Endodermal cell (in vitro differentiated cells): ENCODE measurements around the gene MCM3AP. TPM values are rescaled to one million over a fixed set of nuclear protein-coding genes. Genes with fewer than 3 reads are reported as not detected.
"Not testable (repeated sequence)": the region's sequence is repeated elsewhere in the genome, so short reads cannot be mapped to it uniquely, and the experiment has no call there.

Experiments
- DNase-seq: peaks from one replicate; pipeline ENCODE4 v3.0.0-alpha.2; 2017
- H3K27ac ChIP-seq: 2 replicates; pipeline ENCODE4 v1.5.1; 2013; ENCODE audit warnings: mild to moderate bottlenecking, low read depth, low read length, moderate library complexity
- H3K27me3 ChIP-seq: 2 replicates; pipeline ENCODE4 v1.6.1; 2013; ENCODE audit warnings: mild to moderate bottlenecking, low read length, moderate library complexity; ENCODE audit not compliant: insufficient read depth, control insufficient read depth, poor library complexity, severe bottlenecking
- H3K36me3 ChIP-seq: 2 replicates; pipeline ENCODE4 v1.7.0; 2013; ENCODE audit warnings: mild to moderate bottlenecking, low read length, moderate library complexity; ENCODE audit not compliant: control insufficient read depth, insufficient read depth
- H3K4me1 ChIP-seq: one replicate; pipeline ENCODE4 v1.7.0; 2013; ENCODE audit warnings: low read length; ENCODE audit not compliant: control insufficient read depth, insufficient read depth
- H3K4me3 ChIP-seq: 2 replicates; pipeline ENCODE4 v1.5.1; 2013; ENCODE audit warnings: mild to moderate bottlenecking, low read length, moderate library complexity
- H3K9ac ChIP-seq: 2 replicates; pipeline ENCODE4 v1.6.1; 2013; ENCODE audit warnings: mild to moderate bottlenecking, low read length, moderate library complexity; ENCODE audit not compliant: poor library complexity, severe bottlenecking; ENCODE audit errors: extremely low read depth
- H3K9me3 ChIP-seq: 2 replicates; pipeline ENCODE4 v1.6.1; 2013; ENCODE audit warnings: mild to moderate bottlenecking, low read length, moderate library complexity; ENCODE audit not compliant: control insufficient read depth
- H3K27ac Mint-ChIP-seq: 2 replicates; pipeline ENCODE4 v1.8.0; 2020; ENCODE audit warnings: mixed read lengths
- H3K27me3 Mint-ChIP-seq: 2 replicates; pipeline ENCODE4 v1.8.0; 2021; ENCODE audit warnings: mild to moderate bottlenecking, mixed read lengths; ENCODE audit not compliant: insufficient read depth
- H3K36me3 Mint-ChIP-seq: 2 replicates; pipeline ENCODE4 v1.8.0; 2020; ENCODE audit warnings: low read depth, mixed read lengths
- H3K4me1 Mint-ChIP-seq: 2 replicates; pipeline ENCODE4 v1.8.0; 2020; ENCODE audit warnings: mixed read lengths
- H3K4me3 Mint-ChIP-seq: 2 replicates; pipeline ENCODE4 v1.8.0; 2020; ENCODE audit warnings: mild to moderate bottlenecking, moderate library complexity, mixed read lengths
- H3K9me3 Mint-ChIP-seq: 2 replicates; pipeline ENCODE4 v1.8.0; 2020; ENCODE audit warnings: mild to moderate bottlenecking, mixed read lengths
- WGBS, 2 experiments: methylation state at CpG; one replicate each; pipeline versions ENCODE4 v1.1.5 to v1.1.7; 2013; ENCODE audit warnings: missing lambda C conversion rate in 2 of 2, mixed read lengths in 1 of 2; ENCODE audit not compliant: insufficient coverage in 1 of 2, insufficient read length in 1 of 2; 5-methylcytosine and 5-hydroxymethylcytosine counted together
- total RNA-seq, 2 donors: library from RNA; stranded (reverse); fragmentation: NEBNext Ultra II Directional in 1 of 2; extraction: Animal tissue kit (Norgen Biotek cat#: 25700) in 1 of 2; gene quantifications; 2 replicates in 1 of 2; 3 replicates in 1 of 2; pipeline ENCODE4 v1.2.1, GENCODE V29; 2021
- TF ChIP-seq, protein P1 (sequence below): fragments of 200-600 bp; sonication (generic); conservative IDR thresholded peaks from 2 replicates; pipeline ENCODE4 v1.5.0; 2021; ENCODE audit warnings: antibody characterized with exemption, mild to moderate bottlenecking

MCM3AP gene
- total RNA-seq, 2 donors from 2014 or later = 120 to 161 TPM

DNA sequence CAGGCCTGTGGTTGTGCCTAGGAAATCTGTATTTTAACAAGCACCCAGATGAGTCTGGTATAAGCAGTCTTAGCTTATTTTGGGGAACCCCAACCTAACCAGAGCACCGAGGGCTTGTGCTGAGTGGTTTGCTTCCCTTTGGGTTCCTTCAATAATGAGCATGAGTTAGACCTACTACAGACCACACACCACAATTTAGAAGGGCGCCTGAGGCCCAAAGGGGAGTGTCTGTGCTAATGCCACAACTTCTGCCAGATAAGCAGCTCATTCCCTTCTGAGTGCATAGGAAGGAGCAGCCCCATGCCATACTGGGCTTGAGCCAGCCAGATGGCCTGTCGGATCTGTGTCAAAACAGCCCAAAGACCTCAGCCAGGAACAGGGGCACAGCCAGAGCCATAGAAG lies 41.5 kb downstream of the MCM3AP start:
- Histone ChIP-seq H3K4me3 (no peak overlapping the region), H3K4me1 (no peaks in the 10 kb centered on the region), H3K27me3 (no peaks in the 10 kb centered on the region), H3K27ac (no peak overlapping the region), H3K9me3 (no peaks in the 10 kb centered on the region), H3K36me3 (peaks cover 98% of the 10 kb centered on the region), H3K9ac (no peak overlapping the region)
- WGBS, 2 experiments = 92 to 100% methylated on average over 1 to 3 of the region's 3 CpGs
- Mint-ChIP-seq H3K27me3 (no peaks in the 10 kb centered on the region), H3K4me1 (no peaks in the 10 kb centered on the region), H3K9me3 (no peaks in the 10 kb centered on the region), H3K4me3 (no peak overlapping the region), H3K27ac (no peak overlapping the region), H3K36me3 (peaks cover 81% of the 10 kb centered on the region)
- TF ChIP-seq, protein P1, sequence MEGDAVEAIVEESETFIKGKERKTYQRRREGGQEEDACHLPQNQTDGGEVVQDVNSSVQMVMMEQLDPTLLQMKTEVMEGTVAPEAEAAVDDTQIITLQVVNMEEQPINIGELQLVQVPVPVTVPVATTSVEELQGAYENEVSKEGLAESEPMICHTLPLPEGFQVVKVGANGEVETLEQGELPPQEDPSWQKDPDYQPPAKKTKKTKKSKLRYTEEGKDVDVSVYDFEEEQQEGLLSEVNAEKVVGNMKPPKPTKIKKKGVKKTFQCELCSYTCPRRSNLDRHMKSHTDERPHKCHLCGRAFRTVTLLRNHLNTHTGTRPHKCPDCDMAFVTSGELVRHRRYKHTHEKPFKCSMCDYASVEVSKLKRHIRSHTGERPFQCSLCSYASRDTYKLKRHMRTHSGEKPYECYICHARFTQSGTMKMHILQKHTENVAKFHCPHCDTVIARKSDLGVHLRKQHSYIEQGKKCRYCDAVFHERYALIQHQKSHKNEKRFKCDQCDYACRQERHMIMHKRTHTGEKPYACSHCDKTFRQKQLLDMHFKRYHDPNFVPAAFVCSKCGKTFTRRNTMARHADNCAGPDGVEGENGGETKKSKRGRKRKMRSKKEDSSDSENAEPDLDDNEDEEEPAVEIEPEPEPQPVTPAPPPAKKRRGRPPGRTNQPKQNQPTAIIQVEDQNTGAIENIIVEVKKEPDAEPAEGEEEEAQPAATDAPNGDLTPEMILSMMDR = no peak
- no peak for DNase-seq

DNA sequence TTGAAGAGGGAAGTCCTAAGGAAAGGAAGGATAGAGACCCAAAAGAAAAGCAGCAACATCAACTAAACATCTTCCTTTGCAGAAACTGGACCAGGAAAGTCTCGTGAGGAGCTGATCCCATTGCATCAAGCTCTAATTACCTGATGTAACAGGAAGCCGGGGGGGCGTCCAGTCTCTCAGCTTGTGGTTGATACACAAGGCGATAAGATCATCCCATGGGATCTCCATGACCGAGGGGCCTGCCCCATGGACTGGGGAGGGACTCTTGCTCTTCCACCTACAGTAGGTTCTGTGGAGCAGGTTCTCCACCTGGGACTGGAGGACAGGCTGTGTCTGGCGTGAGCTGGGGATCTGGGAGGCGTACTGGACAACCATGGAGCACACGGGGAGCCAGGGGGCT lies 42.1 kb downstream of the MCM3AP start:
- Mint-ChIP-seq H3K36me3 (peaks cover 82% of the 10 kb centered on the region), H3K27ac (peak overlapping the region; percentile 52), H3K27me3 (no peaks in the 10 kb centered on the region), H3K9me3 (no peaks in the 10 kb centered on the region), H3K4me1 (no peaks in the 10 kb centered on the region), H3K4me3 (no peak overlapping the region)
- peaks cover 98% of the 10 kb centered on the region for H3K36me3 ChIP-seq
- H3K27ac ChIP-seq = no peak overlapping the region
- H3K27me3 ChIP-seq = no peaks in the 10 kb centered on the region
- H3K9ac ChIP-seq = no peak overlapping the region
- H3K4me3 ChIP-seq = no peak overlapping the region
- TF ChIP-seq, protein P1 = no peak
- no peaks in the 10 kb centered on the region for H3K4me1 ChIP-seq
- no peak for DNase-seq
- H3K9me3 ChIP-seq = no peaks in the 10 kb centered on the region
- 96 to 100% methylated on average over 7 to 8 of the region's 8 CpGs for WGBS, 2 experiments

DNA sequence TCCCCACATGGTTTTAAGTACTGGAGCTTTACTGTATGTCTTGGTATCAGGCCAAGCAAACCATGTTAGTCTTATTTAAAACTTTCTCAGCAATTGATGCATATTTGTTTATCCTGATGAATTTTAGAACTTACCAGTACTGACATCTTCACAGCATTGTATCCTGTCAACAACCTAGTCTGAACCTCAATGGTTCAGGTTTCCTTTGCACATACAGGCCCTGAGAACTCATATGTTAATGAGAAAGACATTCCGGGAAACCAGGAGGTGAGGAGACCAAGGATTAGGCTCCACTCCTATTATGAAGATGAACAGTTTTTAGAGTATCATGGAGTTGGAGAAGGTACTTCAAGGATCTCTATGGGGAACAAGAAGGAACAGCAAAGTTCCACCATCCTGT lies 43.8 kb downstream of the MCM3AP start:
- not testable (repeated sequence) for H3K4me3 Mint-ChIP-seq, H3K9me3 ChIP-seq, H3K4me1 Mint-ChIP-seq, DNase-seq, H3K27ac ChIP-seq, H3K27me3 ChIP-seq, H3K27ac Mint-ChIP-seq, H3K27me3 Mint-ChIP-seq, H3K4me1 ChIP-seq, H3K9ac ChIP-seq, H3K4me3 ChIP-seq, H3K9me3 Mint-ChIP-seq
- H3K36me3 ChIP-seq = peaks cover 96% of the 10 kb centered on the region
- H3K36me3 Mint-ChIP-seq = peaks cover 78% of the 10 kb centered on the region
- 95% methylated on average over 1 of the region's 1 CpG; no CpG with 5 or more reads in 1 of the 2 experiments for WGBS, 2 experiments

DNA sequence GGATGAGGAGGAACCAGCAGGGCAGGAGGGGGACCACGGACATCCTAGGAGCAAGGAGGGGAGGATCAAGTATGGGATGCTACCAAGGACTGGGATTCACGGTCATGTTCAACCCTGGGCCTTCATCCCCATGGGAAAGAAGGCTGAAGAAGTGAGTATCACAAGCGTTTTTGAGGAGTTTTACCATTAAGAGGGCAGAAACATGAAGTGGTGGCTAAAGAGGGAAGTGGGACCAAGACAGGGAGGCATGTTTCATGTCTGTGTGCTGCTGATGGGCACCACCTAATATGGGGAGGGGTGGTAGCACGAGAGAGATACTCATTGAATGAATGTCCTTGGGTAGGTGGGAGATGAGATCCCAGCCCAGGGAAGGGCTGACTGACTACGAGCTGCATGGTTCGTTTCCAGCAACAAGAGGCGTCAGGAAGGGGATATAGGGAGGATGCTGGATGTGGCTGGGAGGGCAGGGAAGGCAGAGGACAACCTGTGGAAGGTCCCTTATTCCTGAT lies 45.5 kb downstream of the MCM3AP start:
- Mint-ChIP-seq H3K9me3 (no peaks in the 10 kb centered on the region), H3K27me3 (no peaks in the 10 kb centered on the region), H3K4me3 (no peak overlapping the region), H3K4me1 (no peaks in the 10 kb centered on the region), H3K27ac (no peak overlapping the region), H3K36me3 (peaks cover 78% of the 10 kb centered on the region)
- H3K27me3 ChIP-seq = no peaks in the 10 kb centered on the region
- H3K4me1 ChIP-seq = no peaks in the 10 kb centered on the region
- no peak overlapping the region for H3K27ac ChIP-seq
- DNase-seq = no peak
- no peak overlapping the region for H3K4me3 ChIP-seq
- TF ChIP-seq, protein P1 = no peak
- 90 to 95% methylated on average over 6 to 7 of the region's 7 CpGs for WGBS, 2 experiments
- no peak overlapping the region for H3K9ac ChIP-seq
- H3K36me3 ChIP-seq = peaks cover 96% of the 10 kb centered on the region
- no peaks in the 10 kb centered on the region for H3K9me3 ChIP-seq
